ENCODE measurements around the gene RPL6.
"Not testable (repeated sequence)": the region's sequence is repeated elsewhere in the genome, so short reads cannot be mapped to it uniquely, and the experiment has no call there.

RPL6 gene

DNA sequence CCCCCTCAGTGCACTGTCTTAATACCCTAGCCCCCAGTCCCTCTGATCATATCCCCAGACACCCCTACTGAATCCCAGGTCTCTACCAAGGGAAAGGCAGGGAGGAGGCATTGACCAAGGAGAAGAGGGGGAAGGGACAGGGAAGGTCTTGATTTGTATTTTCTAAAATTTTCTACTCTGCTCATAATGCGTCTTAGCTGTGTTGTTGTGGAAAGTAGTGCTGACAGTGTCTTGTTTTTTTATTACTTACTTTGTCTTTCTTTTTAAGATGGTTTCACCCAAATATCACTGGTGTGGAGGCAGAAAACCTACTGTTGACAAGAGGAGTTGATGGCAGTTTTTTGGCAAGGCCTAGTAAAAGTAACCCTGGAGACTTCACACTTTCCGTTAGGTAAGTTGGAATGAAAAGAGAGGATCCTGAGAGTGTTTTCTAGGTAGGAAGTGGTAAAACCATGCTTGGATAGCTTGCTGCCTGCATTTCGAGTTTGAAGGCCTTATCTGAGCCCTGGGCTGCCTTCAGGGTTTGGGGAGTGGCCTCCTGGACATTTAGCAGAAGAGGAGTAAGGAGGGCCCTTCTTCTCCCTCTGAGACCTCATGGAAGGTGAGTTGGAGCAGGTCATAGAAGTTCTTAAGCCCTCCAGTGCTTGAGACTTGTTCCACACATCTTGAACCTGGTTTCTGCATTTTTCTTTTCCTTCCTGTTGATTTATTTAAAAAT, 36.8 kb upstream of the RPL6 start:
- H3K9me3 ChIP-seq (ENCODE audit: low read length) = no peaks in the 10 kb centered on the region
- no peak overlapping the region for H2AFZ ChIP-seq (ENCODE audit: low read length)
- H3K36me3 ChIP-seq (ENCODE audit: insufficient read depth, low read length) = peaks cover 35% of the 10 kb centered on the region
- no peak overlapping the region for H3K4me3 ChIP-seq (ENCODE audit: low read depth, low read length, poor library complexity, severe bottlenecking)
- no peak overlapping the region for H3K9ac ChIP-seq (ENCODE audit: low read length)
- no peaks in the 10 kb centered on the region for H3K27me3 ChIP-seq (ENCODE audit: insufficient read depth, low read length)
- H3K79me2 ChIP-seq (ENCODE audit: insufficient read depth, low read length) = peaks cover 13% of the 10 kb centered on the region; the same call in 1 of the 2 replicates
- H3K4me2 ChIP-seq (ENCODE audit: low read length) = no peak overlapping the region
- H3K9me2 ChIP-seq (ENCODE audit: low read depth, low read length) = no peaks in the 10 kb centered on the region
- no peaks in the 10 kb centered on the region for H3F3A ChIP-seq (ENCODE audit: insufficient read depth, low read length)
- no peak overlapping the region for H3K27ac ChIP-seq (ENCODE audit: low read depth, low read length, poor library complexity, severe bottlenecking)
- no peak for TF ChIP-seq EZH2 (IDR thresholded peaks at IDR 0.05; ENCODE audit: borderline replicate concordance, low read length)
- TF ChIP-seq, protein P1, sequence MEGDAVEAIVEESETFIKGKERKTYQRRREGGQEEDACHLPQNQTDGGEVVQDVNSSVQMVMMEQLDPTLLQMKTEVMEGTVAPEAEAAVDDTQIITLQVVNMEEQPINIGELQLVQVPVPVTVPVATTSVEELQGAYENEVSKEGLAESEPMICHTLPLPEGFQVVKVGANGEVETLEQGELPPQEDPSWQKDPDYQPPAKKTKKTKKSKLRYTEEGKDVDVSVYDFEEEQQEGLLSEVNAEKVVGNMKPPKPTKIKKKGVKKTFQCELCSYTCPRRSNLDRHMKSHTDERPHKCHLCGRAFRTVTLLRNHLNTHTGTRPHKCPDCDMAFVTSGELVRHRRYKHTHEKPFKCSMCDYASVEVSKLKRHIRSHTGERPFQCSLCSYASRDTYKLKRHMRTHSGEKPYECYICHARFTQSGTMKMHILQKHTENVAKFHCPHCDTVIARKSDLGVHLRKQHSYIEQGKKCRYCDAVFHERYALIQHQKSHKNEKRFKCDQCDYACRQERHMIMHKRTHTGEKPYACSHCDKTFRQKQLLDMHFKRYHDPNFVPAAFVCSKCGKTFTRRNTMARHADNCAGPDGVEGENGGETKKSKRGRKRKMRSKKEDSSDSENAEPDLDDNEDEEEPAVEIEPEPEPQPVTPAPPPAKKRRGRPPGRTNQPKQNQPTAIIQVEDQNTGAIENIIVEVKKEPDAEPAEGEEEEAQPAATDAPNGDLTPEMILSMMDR (IDR thresholded peaks at IDR 0.05; ENCODE audit: low read length) = no peak
- no peaks in the 10 kb centered on the region for H3K4me1 ChIP-seq (ENCODE audit: insufficient read depth, low read length, severe bottlenecking)
- H4K20me1 ChIP-seq (ENCODE audit: insufficient read depth, low read length) = no peaks in the 10 kb centered on the region

DNA sequence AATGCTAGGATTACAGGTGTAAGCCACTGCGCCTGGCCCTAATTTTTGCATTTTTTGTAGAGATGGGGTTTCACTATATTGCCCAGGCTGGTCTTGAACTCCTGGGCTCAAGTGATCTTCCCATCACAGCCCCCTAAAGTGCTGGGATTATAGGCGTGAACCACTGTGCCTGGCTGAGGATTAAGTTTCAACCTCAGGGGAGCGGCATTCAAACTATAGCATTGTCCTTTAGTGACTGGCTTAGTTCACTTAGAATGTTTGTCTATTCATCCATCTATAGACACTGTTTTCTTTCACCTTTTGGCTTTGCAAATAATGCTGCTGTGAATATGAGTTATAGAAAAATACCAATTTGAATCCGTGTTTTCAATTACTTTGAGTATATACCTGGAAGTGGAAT, 34.5 kb upstream of the RPL6 start:
- Histone ChIP-seq H4K20me1 (ENCODE audit: insufficient read depth, low read length) (no peaks in the 10 kb centered on the region), H3K9ac (ENCODE audit: low read length) (no peak overlapping the region), H3K4me3 (ENCODE audit: low read depth, low read length, poor library complexity, severe bottlenecking) (no peak overlapping the region), H3K79me2 (ENCODE audit: insufficient read depth, low read length) (peaks cover 18% of the 10 kb centered on the region), H3F3A (ENCODE audit: insufficient read depth, low read length) (no peaks in the 10 kb centered on the region), H3K4me2 (ENCODE audit: low read length) (no peak overlapping the region), H3K27me3 (ENCODE audit: insufficient read depth, low read length) (no peaks in the 10 kb centered on the region), H2AFZ (ENCODE audit: low read length) (no peak overlapping the region), H3K36me3 (ENCODE audit: insufficient read depth, low read length) (peaks cover 16% of the 10 kb centered on the region), H3K4me1 (ENCODE audit: insufficient read depth, low read length, severe bottlenecking) (no peaks in the 10 kb centered on the region), H3K9me3 (ENCODE audit: low read length) (no peaks in the 10 kb centered on the region), H3K9me2 (ENCODE audit: low read depth, low read length) (no peaks in the 10 kb centered on the region), H3K27ac (ENCODE audit: low read depth, low read length, poor library complexity, severe bottlenecking) (no peak overlapping the region)
- TF ChIP-seq, protein P1 (IDR thresholded peaks at IDR 0.05; ENCODE audit: low read length) = no peak
- TF ChIP-seq EZH2 (IDR thresholded peaks at IDR 0.05; ENCODE audit: borderline replicate concordance, low read length) = no peak

DNA sequence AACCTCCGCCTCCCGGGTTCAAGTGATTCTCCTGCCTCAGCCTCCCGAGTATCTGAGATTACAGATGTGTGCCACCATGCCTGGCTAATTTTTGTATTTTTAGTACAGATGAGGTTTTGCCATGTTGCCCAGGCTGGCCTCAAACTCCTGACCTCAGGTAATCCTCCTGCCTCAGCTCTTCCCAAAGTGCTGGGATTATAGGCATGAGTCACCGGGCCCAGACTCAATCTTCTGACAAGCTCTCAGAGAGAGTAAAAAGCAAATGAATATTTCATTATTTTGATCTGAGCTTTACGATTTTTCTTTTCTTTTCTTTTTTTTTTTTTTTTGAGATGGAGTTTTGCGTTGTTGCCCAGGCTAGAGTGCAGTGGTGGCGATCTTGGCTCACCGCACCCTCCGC, 31.2 kb upstream of the RPL6 start:
- H3K4me2 ChIP-seq (ENCODE audit: low read length); H3K27ac ChIP-seq (ENCODE audit: low read depth, low read length, poor library complexity, severe bottlenecking); H3K9me3 ChIP-seq (ENCODE audit: low read length); H3F3A ChIP-seq (ENCODE audit: insufficient read depth, low read length); H3K9ac ChIP-seq (ENCODE audit: low read length); H3K27me3 ChIP-seq (ENCODE audit: insufficient read depth, low read length); H3K4me3 ChIP-seq (ENCODE audit: low read depth, low read length, poor library complexity, severe bottlenecking); H3K4me1 ChIP-seq (ENCODE audit: insufficient read depth, low read length, severe bottlenecking); H3K36me3 ChIP-seq (ENCODE audit: insufficient read depth, low read length); H2AFZ ChIP-seq (ENCODE audit: low read length); H4K20me1 ChIP-seq (ENCODE audit: insufficient read depth, low read length); H3K9me2 ChIP-seq (ENCODE audit: low read depth, low read length): not testable (repeated sequence)
- H3K79me2 ChIP-seq (ENCODE audit: insufficient read depth, low read length) = peaks cover 43% of the 10 kb centered on the region

DNA sequence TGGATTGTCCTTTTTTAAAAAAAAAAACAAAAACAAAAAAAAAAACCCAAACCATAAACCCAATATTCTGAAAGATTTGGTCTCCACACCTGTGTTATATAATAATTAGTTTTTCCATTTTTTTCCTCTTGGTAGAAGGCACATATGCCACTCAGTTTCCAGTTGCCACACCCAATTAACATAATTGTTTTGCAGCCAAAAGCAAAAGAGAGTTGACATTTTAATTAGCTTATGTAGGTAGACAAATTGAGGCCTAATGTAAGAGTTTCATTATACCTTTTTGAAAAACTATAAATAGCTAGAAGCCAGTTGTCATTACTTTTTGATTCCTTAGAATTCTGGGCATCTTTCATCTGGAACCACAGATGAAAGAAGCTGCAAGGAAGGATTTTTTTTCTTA, 30.4 kb upstream of the RPL6 start:
- Histone ChIP-seq H3K9me2 (ENCODE audit: low read depth, low read length) (no peaks in the 10 kb centered on the region), H3K4me1 (ENCODE audit: insufficient read depth, low read length, severe bottlenecking) (no peaks in the 10 kb centered on the region), H3K9me3 (ENCODE audit: low read length) (no peaks in the 10 kb centered on the region), H3K36me3 (ENCODE audit: insufficient read depth, low read length) (no peaks in the 10 kb centered on the region), H2AFZ (ENCODE audit: low read length) (no peak overlapping the region), H3K79me2 (ENCODE audit: insufficient read depth, low read length) (peaks cover 49% of the 10 kb centered on the region), H3F3A (ENCODE audit: insufficient read depth, low read length) (no peaks in the 10 kb centered on the region), H3K27me3 (ENCODE audit: insufficient read depth, low read length) (no peaks in the 10 kb centered on the region), H4K20me1 (ENCODE audit: insufficient read depth, low read length) (no peaks in the 10 kb centered on the region), H3K9ac (ENCODE audit: low read length) (no peak overlapping the region), H3K27ac (ENCODE audit: low read depth, low read length, poor library complexity, severe bottlenecking) (no peak overlapping the region), H3K4me2 (ENCODE audit: low read length) (no peak overlapping the region), H3K4me3 (ENCODE audit: low read depth, low read length, poor library complexity, severe bottlenecking) (no peak overlapping the region)
- no peak for TF ChIP-seq EZH2 (IDR thresholded peaks at IDR 0.05; ENCODE audit: borderline replicate concordance, low read length)
- TF ChIP-seq, protein P1 (IDR thresholded peaks at IDR 0.05; ENCODE audit: low read length) = no peak

DNA sequence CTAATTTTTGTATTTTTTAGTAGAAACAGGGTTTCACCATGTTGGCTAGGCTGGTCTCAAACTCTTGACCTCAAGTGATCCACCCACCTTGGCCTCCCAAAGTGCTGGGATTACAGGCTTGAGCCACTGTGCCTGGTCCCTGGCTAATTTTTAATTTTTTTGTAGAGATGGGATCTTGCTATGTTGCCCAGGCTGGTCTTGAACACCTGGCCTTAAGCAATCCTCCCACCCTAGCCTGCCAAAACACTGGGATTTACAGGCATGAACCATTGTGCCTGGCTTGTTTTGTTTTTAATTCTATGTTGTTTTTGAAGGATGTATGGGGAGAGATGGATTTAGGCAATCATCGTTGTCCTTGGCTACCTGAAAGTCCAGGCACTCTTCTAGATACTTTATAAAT, 29.2 kb upstream of the RPL6 start:
- not testable (repeated sequence) for H4K20me1 ChIP-seq (ENCODE audit: insufficient read depth, low read length); H3K9ac ChIP-seq (ENCODE audit: low read length); H3K27ac ChIP-seq (ENCODE audit: low read depth, low read length, poor library complexity, severe bottlenecking); H3K4me2 ChIP-seq (ENCODE audit: low read length); H3K9me3 ChIP-seq (ENCODE audit: low read length); H3K9me2 ChIP-seq (ENCODE audit: low read depth, low read length); H3F3A ChIP-seq (ENCODE audit: insufficient read depth, low read length); H3K36me3 ChIP-seq (ENCODE audit: insufficient read depth, low read length); H3K27me3 ChIP-seq (ENCODE audit: insufficient read depth, low read length); H3K4me3 ChIP-seq (ENCODE audit: low read depth, low read length, poor library complexity, severe bottlenecking); H3K4me1 ChIP-seq (ENCODE audit: insufficient read depth, low read length, severe bottlenecking); H2AFZ ChIP-seq (ENCODE audit: low read length)
- peaks cover 49% of the 10 kb centered on the region for H3K79me2 ChIP-seq (ENCODE audit: insufficient read depth, low read length)
